ENCODE measurements around the gene DHRS11. TPM values are rescaled to one million over a fixed set of nuclear protein-coding genes. Genes with fewer than 3 reads are reported as not detected.

The DHRS11 gene
- polyA plus RNA-seq, 1 donor from 2014 or later, result 18.6 TPM

DNA sequence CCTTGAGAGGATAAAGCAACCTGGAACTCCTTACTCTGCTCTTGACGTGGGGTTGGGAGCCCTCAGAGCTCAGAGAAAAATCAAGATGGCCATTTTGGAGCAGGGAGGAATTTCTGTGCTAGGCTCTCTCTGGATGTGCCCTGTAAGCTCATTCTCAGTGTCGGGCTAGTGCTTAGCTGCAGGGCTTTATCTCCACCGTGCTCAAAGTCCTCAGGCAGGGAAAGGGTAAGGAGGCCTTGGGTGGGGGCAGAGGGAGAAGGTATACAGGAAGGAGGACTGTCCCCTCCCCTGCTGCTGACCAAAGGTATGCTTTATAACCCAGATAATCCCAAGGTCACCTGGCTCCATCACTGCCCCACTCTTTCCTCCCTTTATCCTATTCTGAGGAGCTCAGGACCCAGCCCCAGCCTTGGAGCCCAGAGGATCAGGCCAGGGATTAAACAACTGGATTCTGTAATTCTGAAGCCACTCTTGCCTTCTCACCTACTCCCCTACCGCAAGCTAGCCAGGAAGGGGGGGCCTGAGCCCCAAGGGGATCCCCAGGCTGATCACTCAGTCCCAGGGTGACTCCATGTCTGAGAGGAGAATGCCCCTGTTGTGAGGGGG lies 1.1 kb downstream of the DHRS11 start:
- Histone ChIP-seq H3K36me3 (ENCODE audit: insufficient read depth, low read length) (no peaks in the 10 kb centered on the region), H4K20me1 (ENCODE audit: insufficient read depth) (no peaks in the 10 kb centered on the region), H3K4me3 (ENCODE audit: low read length) (peak overlapping the region; percentile 82), H3K4me2 (ENCODE audit: low read length) (peak overlapping the region; percentile 78), H3K79me2 (replicated peaks; ENCODE audit: insufficient read depth, low read length) (no peaks in the 10 kb centered on the region), H2AFZ (ENCODE audit: low read depth, low read length) (no peak overlapping the region), H3K27ac (ENCODE audit: low read length) (no peak overlapping the region), H3K9me2 (ENCODE audit: insufficient read depth, low read length) (no peaks in the 10 kb centered on the region), H3F3A (ENCODE audit: insufficient read depth, low read length, poor library complexity, severe bottlenecking) (no peaks in the 10 kb centered on the region), H3K9me3 (ENCODE audit: low read length) (no peaks in the 10 kb centered on the region), H3K9ac (ENCODE audit: low read length) (peak overlapping the region; percentile 69), H3K27me3 (ENCODE audit: insufficient read depth, low read depth, low read length) (no peaks in the 10 kb centered on the region)
- no peak for TF ChIP-seq EP300 (conservative IDR thresholded peaks at IDR 0.05; ENCODE audit: poor library complexity, severe bottlenecking)
- TF ChIP-seq RAD21 (conservative IDR thresholded peaks at IDR 0.05), result no peak
- TF ChIP-seq MXI1 (conservative IDR thresholded peaks at IDR 0.05; ENCODE audit: poor library complexity, severe bottlenecking), result no peak
- no peak for TF ChIP-seq SMC3 (conservative IDR thresholded peaks at IDR 0.05; ENCODE audit: poor library complexity)
- TF ChIP-seq, protein P1, sequence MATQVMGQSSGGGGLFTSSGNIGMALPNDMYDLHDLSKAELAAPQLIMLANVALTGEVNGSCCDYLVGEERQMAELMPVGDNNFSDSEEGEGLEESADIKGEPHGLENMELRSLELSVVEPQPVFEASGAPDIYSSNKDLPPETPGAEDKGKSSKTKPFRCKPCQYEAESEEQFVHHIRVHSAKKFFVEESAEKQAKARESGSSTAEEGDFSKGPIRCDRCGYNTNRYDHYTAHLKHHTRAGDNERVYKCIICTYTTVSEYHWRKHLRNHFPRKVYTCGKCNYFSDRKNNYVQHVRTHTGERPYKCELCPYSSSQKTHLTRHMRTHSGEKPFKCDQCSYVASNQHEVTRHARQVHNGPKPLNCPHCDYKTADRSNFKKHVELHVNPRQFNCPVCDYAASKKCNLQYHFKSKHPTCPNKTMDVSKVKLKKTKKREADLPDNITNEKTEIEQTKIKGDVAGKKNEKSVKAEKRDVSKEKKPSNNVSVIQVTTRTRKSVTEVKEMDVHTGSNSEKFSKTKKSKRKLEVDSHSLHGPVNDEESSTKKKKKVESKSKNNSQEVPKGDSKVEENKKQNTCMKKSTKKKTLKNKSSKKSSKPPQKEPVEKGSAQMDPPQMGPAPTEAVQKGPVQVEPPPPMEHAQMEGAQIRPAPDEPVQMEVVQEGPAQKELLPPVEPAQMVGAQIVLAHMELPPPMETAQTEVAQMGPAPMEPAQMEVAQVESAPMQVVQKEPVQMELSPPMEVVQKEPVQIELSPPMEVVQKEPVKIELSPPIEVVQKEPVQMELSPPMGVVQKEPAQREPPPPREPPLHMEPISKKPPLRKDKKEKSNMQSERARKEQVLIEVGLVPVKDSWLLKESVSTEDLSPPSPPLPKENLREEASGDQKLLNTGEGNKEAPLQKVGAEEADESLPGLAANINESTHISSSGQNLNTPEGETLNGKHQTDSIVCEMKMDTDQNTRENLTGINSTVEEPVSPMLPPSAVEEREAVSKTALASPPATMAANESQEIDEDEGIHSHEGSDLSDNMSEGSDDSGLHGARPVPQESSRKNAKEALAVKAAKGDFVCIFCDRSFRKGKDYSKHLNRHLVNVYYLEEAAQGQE (IDR thresholded peaks at IDR 0.05; ENCODE audit: borderline replicate concordance), result no peak
- no peak for TF ChIP-seq EZH2 (IDR thresholded peaks at IDR 0.05; ENCODE audit: borderline replicate concordance, insufficient read depth, low read length, poor library complexity, severe bottlenecking)
- TF ChIP-seq, protein P2, sequence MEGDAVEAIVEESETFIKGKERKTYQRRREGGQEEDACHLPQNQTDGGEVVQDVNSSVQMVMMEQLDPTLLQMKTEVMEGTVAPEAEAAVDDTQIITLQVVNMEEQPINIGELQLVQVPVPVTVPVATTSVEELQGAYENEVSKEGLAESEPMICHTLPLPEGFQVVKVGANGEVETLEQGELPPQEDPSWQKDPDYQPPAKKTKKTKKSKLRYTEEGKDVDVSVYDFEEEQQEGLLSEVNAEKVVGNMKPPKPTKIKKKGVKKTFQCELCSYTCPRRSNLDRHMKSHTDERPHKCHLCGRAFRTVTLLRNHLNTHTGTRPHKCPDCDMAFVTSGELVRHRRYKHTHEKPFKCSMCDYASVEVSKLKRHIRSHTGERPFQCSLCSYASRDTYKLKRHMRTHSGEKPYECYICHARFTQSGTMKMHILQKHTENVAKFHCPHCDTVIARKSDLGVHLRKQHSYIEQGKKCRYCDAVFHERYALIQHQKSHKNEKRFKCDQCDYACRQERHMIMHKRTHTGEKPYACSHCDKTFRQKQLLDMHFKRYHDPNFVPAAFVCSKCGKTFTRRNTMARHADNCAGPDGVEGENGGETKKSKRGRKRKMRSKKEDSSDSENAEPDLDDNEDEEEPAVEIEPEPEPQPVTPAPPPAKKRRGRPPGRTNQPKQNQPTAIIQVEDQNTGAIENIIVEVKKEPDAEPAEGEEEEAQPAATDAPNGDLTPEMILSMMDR (IDR thresholded peaks at IDR 0.05; ENCODE audit: poor library complexity, severe bottlenecking), result no peak
- no peak for TF ChIP-seq TAF1 (IDR thresholded peaks at IDR 0.05; ENCODE audit: low read depth)
- TF ChIP-seq POLR2AphosphoS5 (IDR thresholded peaks at IDR 0.05), result no peak

- Histone ChIP-seq H3K27ac (ENCODE audit: low read length) (no peak overlapping the region), H3K36me3 (ENCODE audit: insufficient read depth, low read length) (no peaks in the 10 kb centered on the region), H3K4me2 (ENCODE audit: low read length) (no peak overlapping the region)
Observed at GRCh38 chr17:36593656-36594316, 2.1 kb downstream of the DHRS11 start.

More at GRCh38 chr17:36593656-36594316, 2.1 kb downstream of the DHRS11 start:
- no peaks in the 10 kb centered on the region for H3F3A ChIP-seq (ENCODE audit: insufficient read depth, low read length, poor library complexity, severe bottlenecking)
- peak overlapping the region; percentile 82 for H3K4me3 ChIP-seq (ENCODE audit: low read length)
- H3K27me3 ChIP-seq (ENCODE audit: insufficient read depth, low read depth, low read length), result no peaks in the 10 kb centered on the region
- H3K9me3 ChIP-seq (ENCODE audit: low read length), result no peaks in the 10 kb centered on the region
- H3K9me2 ChIP-seq (ENCODE audit: insufficient read depth, low read length), result no peaks in the 10 kb centered on the region
- no peaks in the 10 kb centered on the region for H3K79me2 ChIP-seq (replicated peaks; ENCODE audit: insufficient read depth, low read length)
- H3K9ac ChIP-seq (ENCODE audit: low read length), result no peak overlapping the region
- H4K20me1 ChIP-seq (ENCODE audit: insufficient read depth), result no peaks in the 10 kb centered on the region
- no peak for TF ChIP-seq EZH2 (IDR thresholded peaks at IDR 0.05; ENCODE audit: borderline replicate concordance, insufficient read depth, low read length, poor library complexity, severe bottlenecking)
- TF ChIP-seq POLR2AphosphoS5 (IDR thresholded peaks at IDR 0.05), result no peak
- TF ChIP-seq RAD21 (conservative IDR thresholded peaks at IDR 0.05), result no peak
- TF ChIP-seq EP300 (conservative IDR thresholded peaks at IDR 0.05; ENCODE audit: poor library complexity, severe bottlenecking), result no peak
- no peak for TF ChIP-seq TAF1 (IDR thresholded peaks at IDR 0.05; ENCODE audit: low read depth)
- no peak for TF ChIP-seq MXI1 (conservative IDR thresholded peaks at IDR 0.05; ENCODE audit: poor library complexity, severe bottlenecking)
- TF ChIP-seq, protein P2 (IDR thresholded peaks at IDR 0.05; ENCODE audit: poor library complexity, severe bottlenecking), result no peak
- TF ChIP-seq SMC3 (conservative IDR thresholded peaks at IDR 0.05; ENCODE audit: poor library complexity), result no peak
- TF ChIP-seq, protein P1 (IDR thresholded peaks at IDR 0.05; ENCODE audit: borderline replicate concordance), result no peak
- no peak overlapping the region for H2AFZ ChIP-seq (ENCODE audit: low read depth, low read length)
